GM19438 (cell line): Measurements from ENCODE around the gene ANKRD13A.
A peak's percentile ranks its signal among the peaks of the same experiment; 100 is the strongest.
"Not testable (repeated sequence)": the region's sequence is repeated elsewhere in the genome, so short reads cannot be mapped to it uniquely, and the experiment has no call there.

Source experiments
- ATAC-seq: cut with Tn5 transposase; IDR thresholded peaks from one replicate; pipeline ENCODE4 v1.9.1; 2021; ENCODE audit warnings: low read depth; ENCODE audit not compliant: unreplicated experiment

Gene ANKRD13A

DNA sequence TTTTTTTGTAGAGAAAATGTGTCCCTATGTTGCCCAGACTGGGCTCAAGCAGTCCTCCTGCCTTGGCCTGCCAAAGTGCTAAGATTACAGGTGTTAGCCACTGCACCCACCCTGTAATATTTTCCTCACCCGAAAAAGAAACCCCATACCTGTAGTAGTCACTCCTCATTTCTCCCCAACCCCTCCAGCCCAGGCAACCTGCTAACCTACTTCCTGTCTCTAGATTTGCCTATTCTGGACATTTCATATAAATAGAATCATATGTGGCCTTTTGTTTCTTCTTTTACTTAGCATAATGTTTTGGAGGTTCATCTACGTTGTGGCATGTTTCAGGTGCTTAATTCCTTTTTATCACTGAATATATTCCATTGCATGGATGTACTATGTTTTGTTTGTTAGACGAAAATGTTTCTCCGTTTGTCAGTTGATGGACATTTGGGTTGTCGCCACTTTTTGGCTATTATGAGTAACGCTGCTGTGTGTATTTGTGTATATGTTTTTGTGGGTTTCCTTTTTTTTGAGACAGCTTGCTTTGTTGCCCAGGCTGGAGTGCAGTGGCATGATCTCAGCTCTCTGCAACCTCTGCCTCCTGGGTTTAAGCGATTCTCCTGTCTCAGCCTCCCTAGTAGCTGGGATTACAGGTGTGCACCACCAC is 6.2 kb downstream of the ANKRD13A start:
- ATAC-seq: no peak

DNA sequence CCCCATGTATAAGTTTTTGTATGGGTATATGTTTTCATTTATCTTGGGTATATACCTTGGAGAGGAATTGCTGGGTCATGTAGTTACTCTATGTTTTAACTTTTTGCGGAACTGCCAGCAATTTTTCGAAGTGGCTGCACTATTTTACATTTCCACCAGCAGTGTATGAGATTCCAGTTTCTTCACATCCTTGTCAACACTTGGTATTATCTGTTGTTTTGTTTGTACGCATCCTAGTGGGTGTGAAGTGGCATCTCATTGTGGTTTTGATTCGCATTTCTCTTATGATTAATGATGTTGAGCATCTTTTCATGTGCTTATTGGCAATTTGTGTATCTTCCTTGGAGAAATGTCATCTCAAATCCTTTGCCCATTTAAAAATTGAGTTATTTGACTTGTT is 6.9 kb downstream of the ANKRD13A start:
- no peak for ATAC-seq

DNA sequence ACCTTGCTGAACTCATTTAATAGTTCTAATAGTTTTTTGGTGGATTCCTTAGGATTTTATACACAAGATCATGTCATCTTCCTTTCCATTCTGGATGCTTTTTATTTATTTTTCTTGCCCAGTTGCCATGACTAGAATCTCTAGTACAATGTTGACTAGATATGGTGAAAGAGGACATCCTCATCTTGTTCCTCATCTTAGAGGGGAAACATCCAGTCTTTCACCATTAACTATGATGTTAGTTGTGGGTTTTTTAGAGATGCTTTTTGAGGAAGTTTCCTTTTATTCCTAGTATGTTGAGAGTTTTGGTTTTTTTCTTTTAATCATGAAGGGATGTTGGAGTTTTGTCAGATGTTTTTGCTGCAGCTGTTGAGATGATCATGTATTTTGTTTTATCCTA is 8.7 kb downstream of the ANKRD13A start:
- ATAC-seq: no peak

DNA sequence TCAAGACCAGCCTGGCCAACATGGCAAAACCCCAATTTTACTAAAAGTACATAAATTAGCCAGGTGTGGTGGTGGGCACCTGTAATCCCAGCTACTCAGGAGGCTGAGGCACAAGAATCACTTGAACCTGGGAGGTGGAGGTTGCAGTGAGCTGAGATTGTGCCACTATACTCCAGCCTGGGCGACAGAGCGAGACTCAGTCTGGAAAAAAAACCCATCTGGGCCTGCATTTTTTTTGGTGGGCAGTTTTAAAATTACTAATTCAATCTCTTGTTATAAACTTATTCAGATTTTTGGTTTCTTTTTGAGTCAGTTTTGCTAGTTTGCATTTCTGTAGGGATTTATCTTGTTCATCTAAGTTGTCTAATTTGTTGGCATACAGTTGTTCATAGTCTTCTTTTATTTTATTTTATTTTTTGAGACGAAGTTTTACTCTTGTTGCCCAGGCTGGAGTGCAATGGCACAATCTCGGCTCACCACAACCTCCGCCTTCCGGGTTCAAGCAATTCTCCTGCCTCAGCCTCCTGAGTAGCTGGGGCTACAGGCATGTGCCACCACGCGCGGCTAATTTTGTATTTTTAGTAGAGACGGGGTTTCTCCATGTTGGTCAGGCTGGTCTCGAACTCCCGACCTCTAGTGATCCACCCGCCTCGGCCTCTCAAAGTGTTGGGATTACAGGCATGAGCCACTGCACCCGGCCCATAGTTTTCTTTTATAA is 9.6 kb downstream of the ANKRD13A start:
- not testable (repeated sequence) for ATAC-seq

DNA sequence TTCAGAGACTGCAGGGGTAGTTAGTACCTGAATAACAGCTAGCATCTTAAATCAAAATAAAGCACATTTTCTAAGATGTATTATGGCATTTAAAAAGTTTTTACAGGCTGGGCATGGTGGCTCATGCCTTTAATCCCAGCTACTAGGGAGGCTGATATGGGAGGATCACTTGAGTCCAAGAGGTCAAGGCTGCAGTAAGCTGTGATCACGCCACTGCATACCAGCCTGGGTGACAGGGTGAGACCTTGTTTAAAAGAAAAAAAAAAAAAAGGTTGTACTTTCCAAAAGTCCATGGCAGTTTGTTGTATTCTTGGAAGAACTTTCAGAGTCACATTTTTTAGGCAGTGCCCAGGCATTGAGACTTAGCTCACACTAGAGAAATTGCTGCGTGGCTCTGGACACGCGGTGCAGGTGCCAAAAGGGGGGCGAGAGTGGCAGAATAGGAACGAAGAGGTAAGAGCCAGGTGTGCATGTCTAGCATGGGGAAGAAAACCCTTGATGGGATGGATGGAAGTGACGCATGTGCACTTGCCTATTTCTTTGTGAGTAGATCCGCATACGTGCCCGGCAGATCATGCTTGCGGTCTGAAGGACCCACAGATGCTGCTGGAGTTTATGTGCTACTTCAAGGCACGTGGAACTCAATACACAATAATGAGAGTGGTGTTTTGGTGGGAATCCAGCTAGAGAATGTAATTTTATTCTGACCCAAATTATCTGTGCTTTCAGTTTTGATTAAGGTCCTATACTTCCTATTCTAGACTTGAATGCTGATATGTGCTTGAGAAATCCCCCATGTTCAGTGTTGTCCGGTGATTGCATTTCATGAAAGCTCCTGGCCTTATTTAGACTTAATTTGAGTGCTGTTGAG is 11.9 kb downstream of the ANKRD13A start:
- peak; percentile 55 for ATAC-seq

- ATAC-seq: no peak
Measured at GRCh38 chr12:110012137-110012536, 12.9 kb downstream of the ANKRD13A start.

DNA sequence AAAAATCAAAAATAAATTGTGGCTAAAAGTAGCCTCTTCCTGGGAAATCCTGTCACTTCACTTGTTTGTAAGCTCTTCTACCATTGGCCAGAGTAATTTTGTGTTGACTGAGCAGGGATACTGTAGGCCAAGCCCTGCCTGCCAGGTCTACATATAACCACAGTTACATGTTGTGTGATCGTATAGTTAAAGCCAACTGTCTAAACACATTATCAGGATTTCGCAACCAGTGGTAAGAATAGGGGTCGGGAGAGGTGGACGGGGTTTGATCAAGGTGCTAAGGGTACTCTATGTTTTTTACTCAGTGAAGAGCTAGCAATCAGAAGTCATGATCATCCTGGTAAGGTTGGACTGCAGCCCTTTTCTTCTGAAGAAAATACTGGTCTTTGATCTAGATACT is 13.4 kb downstream of the ANKRD13A start:
- ATAC-seq: no peak

DNA sequence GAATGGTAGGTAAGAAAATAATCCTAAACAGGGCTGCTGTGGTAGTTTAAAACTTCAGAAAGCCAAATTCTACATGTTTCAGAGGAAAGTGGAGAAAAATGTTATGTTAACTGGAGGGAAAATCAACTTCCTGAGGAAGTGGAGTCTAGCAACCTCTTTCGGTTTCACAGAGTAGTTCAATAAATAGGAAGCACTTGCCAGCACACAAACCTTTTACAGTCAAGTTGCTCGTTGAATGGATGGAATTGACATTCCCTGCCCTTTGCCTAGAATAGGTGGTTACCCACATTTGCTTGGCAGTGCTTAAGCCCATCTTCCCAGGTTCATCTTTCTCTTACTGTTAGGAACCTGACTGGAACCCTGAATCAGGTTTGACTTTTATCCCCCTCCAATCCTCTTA is 15.9 kb downstream of the ANKRD13A start:
- no peak for ATAC-seq

- no peak for ATAC-seq
Measured at GRCh38 chr12:110020956-110021355, 21.7 kb downstream of the ANKRD13A start.

DNA sequence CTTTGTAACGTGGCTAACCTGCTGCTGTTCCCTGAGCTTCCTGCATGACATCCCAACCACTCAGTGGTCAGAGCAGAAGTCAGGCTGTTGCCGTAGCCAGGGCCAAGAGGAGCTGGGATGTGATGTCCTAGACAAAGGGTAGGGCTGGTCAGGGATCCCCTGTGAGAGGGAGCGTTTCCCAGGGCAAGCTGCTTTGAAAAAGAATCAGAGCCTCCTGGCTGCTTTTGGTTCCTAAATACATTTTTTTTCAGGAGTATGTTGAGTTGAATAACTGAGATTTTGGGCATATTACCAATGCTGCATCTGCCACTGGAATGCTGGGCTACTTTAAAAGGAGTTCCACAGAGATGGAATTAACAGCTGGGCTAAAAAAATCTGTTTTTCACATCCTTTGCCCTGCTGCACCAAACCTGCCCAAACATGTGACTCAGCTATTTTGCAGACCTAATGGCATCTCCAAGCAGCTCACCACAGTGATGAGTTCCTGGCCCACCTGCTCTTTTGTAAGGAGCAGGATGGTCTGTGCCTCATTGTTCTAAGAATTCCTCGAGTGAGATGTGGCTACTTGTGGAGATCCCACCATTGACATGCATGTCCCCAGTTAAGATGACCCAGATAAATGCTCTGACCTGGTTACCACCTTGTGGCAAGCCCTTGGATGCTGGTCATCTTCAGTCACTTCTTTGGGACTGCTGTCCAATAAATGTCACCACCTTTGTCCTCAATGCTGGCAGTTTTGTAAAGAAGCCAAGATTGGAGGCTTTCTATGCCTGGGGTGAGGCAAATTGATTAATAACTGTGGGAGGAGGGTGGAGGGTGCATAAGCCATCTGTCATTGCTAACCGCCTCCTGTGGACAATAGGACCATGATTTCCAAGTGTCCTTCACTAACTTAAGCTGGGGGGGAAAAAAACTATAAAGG is 24.1 kb downstream of the ANKRD13A start:
- no peak for ATAC-seq

DNA sequence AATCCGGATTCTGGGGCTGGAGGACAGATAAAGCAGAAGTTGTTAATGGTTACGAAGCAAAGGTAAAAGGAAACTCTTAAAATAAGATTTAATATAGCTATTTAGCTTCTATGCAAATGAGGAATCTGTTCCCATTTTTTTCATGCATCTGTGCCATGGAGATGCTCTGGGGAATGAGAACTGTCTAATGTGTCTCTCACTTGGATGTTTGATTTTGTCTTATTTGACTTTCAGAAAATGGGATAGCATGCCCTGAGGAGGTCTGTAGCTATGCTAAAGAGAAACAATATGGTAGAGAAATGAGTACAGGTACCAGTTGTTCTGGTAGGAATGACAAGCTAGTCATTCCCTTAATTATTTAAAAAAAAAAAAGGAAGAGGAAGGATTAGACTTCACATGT is 24.8 kb downstream of the ANKRD13A start:
- ATAC-seq: no peak

GRCh38 chr12:110028323-110028722 is 29.1 kb downstream of the ANKRD13A start:
- ATAC-seq: no peak

DNA sequence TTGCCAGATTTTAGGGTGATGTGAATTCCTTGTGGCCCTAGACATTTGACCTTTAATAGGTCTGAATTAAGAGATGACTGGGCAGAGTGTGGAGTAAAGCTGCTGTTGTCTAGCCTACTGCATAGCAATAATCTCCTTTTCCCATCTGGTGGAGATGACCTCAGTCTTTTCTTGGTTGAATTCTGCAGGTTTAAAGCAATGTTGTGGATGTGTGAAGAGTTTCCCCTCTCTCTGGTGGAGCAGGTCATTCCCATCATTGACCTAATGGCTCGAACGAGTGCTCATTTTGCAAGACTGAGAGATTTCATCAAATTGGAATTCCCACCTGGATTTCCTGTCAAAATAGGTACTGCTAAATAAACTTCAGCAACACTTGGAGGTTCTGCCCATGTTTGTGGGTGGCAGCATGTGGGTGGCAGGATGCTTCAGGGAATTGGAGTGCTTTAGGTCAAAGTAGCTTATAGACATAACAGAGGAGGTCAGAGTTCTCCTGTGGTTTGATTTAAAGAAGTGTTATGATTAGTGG is 30.1 kb downstream of the ANKRD13A start:
- no peak for ATAC-seq

DNA sequence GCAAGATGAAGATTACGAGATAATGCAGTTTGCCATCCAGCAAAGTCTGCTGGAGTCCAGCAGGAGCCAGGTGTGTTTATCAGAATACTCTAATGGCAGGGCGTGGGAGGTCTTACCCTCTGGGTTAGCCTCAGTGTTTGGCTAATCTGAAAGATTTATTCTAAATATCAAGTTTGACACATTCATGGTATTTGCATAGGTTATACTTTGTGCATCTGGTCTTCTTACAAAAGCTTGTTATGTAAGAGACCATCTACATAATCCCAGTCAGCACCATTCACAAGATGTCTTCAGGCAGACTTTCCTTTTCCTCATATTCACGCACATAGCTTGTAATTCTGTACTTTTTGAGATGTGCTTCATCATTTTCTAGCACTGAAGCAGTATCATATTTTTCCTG is 34.7 kb downstream of the ANKRD13A start:
- no peak for ATAC-seq

- no peak for ATAC-seq
Measured at GRCh38 chr12:110035534-110036104, 36.4 kb downstream of the ANKRD13A start.

DNA sequence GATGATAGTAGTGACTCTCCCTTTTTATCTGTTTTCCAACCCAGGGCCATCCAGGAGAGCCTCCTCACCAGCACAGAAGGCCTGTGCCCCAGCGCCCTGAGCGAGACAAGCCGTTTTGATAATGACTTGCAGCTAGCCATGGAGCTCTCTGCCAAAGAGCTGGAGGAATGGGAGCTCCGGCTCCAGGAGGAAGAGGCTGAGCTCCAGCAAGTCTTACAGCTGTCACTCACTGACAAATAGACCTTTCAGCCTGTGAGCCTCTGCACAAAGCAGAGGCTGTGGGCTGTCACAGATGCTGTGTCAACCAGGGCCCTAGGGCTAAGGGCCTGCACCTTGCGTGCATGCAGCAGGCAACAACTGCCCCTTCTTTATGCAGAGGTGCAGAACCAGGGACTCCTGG is 38.1 kb downstream of the ANKRD13A start:
- no peak for ATAC-seq

GRCh38 chr12:110038741-110039084 is 39.5 kb downstream of the ANKRD13A start:
- ATAC-seq: no peak

- ATAC-seq: no peak
Measured at GRCh38 chr12:110039085-110039807, 40.0 kb downstream of the ANKRD13A start.

GRCh38 chr12:110042264-110042663 is 43.0 kb downstream of the ANKRD13A start:
- no peak for ATAC-seq
